Mesendoderm (in vitro differentiated cells): ENCODE data around the gene NDUFA6.
"Not testable (repeated sequence)": the region's sequence is repeated elsewhere in the genome, so short reads cannot be mapped to it uniquely, and the experiment has no call there.

Source experiments
- DNase-seq: peaks from one replicate; pipeline ENCODE4 v3.0.0; 2013
- H2AK5ac ChIP-seq: 2 replicates; pipeline ENCODE4 v1.6.1; 2013; ENCODE audit warnings: low read length, inconsistent platforms
- H2BK120ac ChIP-seq: 2 replicates; pipeline ENCODE4 v1.6.1; 2013; ENCODE audit warnings: low read depth, mild to moderate bottlenecking, low read length, moderate library complexity, mixed read lengths
- H2BK15ac ChIP-seq: replicated peaks from 2 replicates; pipeline ENCODE4 v1.6.1; 2013; ENCODE audit warnings: low read depth, mild to moderate bottlenecking, moderate library complexity
- H2BK5ac ChIP-seq: 2 replicates; pipeline ENCODE4 v1.6.1; 2013; ENCODE audit warnings: low read length, inconsistent platforms
- H3K18ac ChIP-seq: 2 replicates; pipeline ENCODE4 v1.6.1; 2013; ENCODE audit warnings: mild to moderate bottlenecking, low read length, mixed read lengths
- H3K23ac ChIP-seq: one replicate; pipeline ENCODE4 v1.6.1; 2013; ENCODE audit warnings: low read length
- H3K27ac ChIP-seq: 2 replicates; pipeline ENCODE4 v1.5.1; 2013; ENCODE audit warnings: low read depth, mild to moderate bottlenecking, inconsistent platforms, low read length, moderate library complexity
- H3K27me3 ChIP-seq: 2 replicates; pipeline ENCODE4 v1.6.1; 2013; ENCODE audit warnings: low read length, control low read depth, mild to moderate bottlenecking, inconsistent platforms; ENCODE audit not compliant: insufficient read depth, poor library complexity
- H3K36me3 ChIP-seq: 2 replicates; pipeline ENCODE4 v1.6.1; 2013; ENCODE audit warnings: low read length, inconsistent platforms; ENCODE audit not compliant: control insufficient read depth, insufficient read depth
- H3K4ac ChIP-seq: one replicate; pipeline ENCODE4 v1.6.1; 2013; ENCODE audit warnings: low read depth, mild to moderate bottlenecking, low read length, moderate library complexity
- H3K4me1 ChIP-seq: 2 replicates; pipeline ENCODE4 v1.6.1; 2013; ENCODE audit warnings: low read depth, low read length, inconsistent platforms; ENCODE audit not compliant: control insufficient read depth
- H3K4me2 ChIP-seq: 2 replicates; pipeline ENCODE4 v1.6.1; 2013; ENCODE audit warnings: low read length
- H3K4me3 ChIP-seq: 2 replicates; pipeline ENCODE4 v1.5.1; 2013; ENCODE audit warnings: mild to moderate bottlenecking, low read length
- H3K56ac ChIP-seq: one replicate; pipeline ENCODE4 v1.6.1; 2013; ENCODE audit warnings: low read length
- H3K79me1 ChIP-seq: 2 replicates; pipeline ENCODE4 v1.6.1; 2013; ENCODE audit warnings: low read length, inconsistent platforms
- H3K79me2 ChIP-seq: 2 replicates; pipeline ENCODE4 v1.6.1; 2013; ENCODE audit warnings: mild to moderate bottlenecking, low read length; ENCODE audit not compliant: control insufficient read depth, insufficient read depth
- H3K9ac ChIP-seq: 2 replicates; pipeline ENCODE4 v1.6.1; 2013; ENCODE audit warnings: low read length, inconsistent platforms
- H4K5ac ChIP-seq: one replicate; pipeline ENCODE4 v1.6.1; 2013; ENCODE audit warnings: low read length
- H4K8ac ChIP-seq: one replicate; pipeline ENCODE4 v1.6.1; 2013; ENCODE audit warnings: low read depth, mild to moderate bottlenecking, control low read depth, low read length, moderate library complexity
- WGBS: extraction: QIAGEN DNeasy Blood & Tissue Kit; methylation state at CpG from one replicate; pipeline ENCODE4 v1.1.7; 2013; ENCODE audit warnings: low lambda C conversion rate, missing lambda C conversion rate; ENCODE audit not compliant: insufficient coverage; ENCODE audit errors: extremely low coverage; 5-methylcytosine and 5-hydroxymethylcytosine counted together

NDUFA6 gene

GRCh38 chr22:42135688-42136087 lies 45.1 kb upstream of the NDUFA6 start:
- not testable (repeated sequence) for H4K5ac ChIP-seq, H2BK120ac ChIP-seq, H3K4me1 ChIP-seq, H3K79me2 ChIP-seq, H3K79me1 ChIP-seq, H3K4ac ChIP-seq, H3K36me3 ChIP-seq, H4K8ac ChIP-seq, H2BK5ac ChIP-seq, H2BK15ac ChIP-seq, H3K9ac ChIP-seq, H3K27ac ChIP-seq, H3K27me3 ChIP-seq, H2AK5ac ChIP-seq, H3K18ac ChIP-seq, H3K4me3 ChIP-seq, H3K4me2 ChIP-seq, H3K56ac ChIP-seq, DNase-seq, H3K23ac ChIP-seq
- WGBS, result no CpG with 5 or more reads among the region's 4 CpGs

GRCh38 chr22:42134100-42135020 lies 43.8 kb upstream of the NDUFA6 start:
- no peak overlapping the region for H3K4me3 ChIP-seq
- no peak overlapping the region for H4K5ac ChIP-seq
- no CpG with 5 or more reads among the region's 24 CpGs for WGBS
- H3K9ac ChIP-seq, result no peak overlapping the region
- no peaks in the 10 kb centered on the region for H3K4me1 ChIP-seq
- H3K23ac ChIP-seq, result no peak overlapping the region
- no peak for DNase-seq
- H4K8ac ChIP-seq, result no peak overlapping the region
- H3K56ac ChIP-seq, result no peak overlapping the region
- H3K4me2 ChIP-seq, result no peak overlapping the region
- no peak overlapping the region for H3K27ac ChIP-seq
- no peak overlapping the region for H3K18ac ChIP-seq
- H3K4ac ChIP-seq, result no peak overlapping the region
- H2BK5ac ChIP-seq, result no peak overlapping the region
- H2BK120ac ChIP-seq, result no peak overlapping the region
- no peaks in the 10 kb centered on the region for H3K36me3 ChIP-seq
- no peaks in the 10 kb centered on the region for H3K79me1 ChIP-seq
- H3K27me3 ChIP-seq, result no peaks in the 10 kb centered on the region
- no peak overlapping the region for H2AK5ac ChIP-seq
- no peak overlapping the region for H2BK15ac ChIP-seq
- H3K79me2 ChIP-seq, result no peaks in the 10 kb centered on the region

GRCh38 chr22:42132457-42132856 lies 41.9 kb upstream of the NDUFA6 start:
- H2AK5ac ChIP-seq, result no peak overlapping the region
- no peaks in the 10 kb centered on the region for H3K79me2 ChIP-seq
- H3K56ac ChIP-seq, result no peak overlapping the region

GRCh38 chr22:42131562-42131961 lies 41.0 kb upstream of the NDUFA6 start:
- H2BK15ac ChIP-seq, result no peak overlapping the region
- no peak overlapping the region for H2AK5ac ChIP-seq
- H3K56ac ChIP-seq, result no peak overlapping the region
- H2BK5ac ChIP-seq, result no peak overlapping the region
- H3K4me2 ChIP-seq, result no peak overlapping the region
- H4K8ac ChIP-seq, result no peak overlapping the region
- no peak overlapping the region for H3K4me3 ChIP-seq
- H3K79me2 ChIP-seq, result no peaks in the 10 kb centered on the region
- H3K27me3 ChIP-seq, result no peaks in the 10 kb centered on the region
- H3K18ac ChIP-seq, result no peak overlapping the region
- H3K79me1 ChIP-seq, result no peaks in the 10 kb centered on the region
- WGBS, result no CpG with 5 or more reads among the region's 8 CpGs
- H4K5ac ChIP-seq, result no peak overlapping the region
- H3K4me1 ChIP-seq, result no peaks in the 10 kb centered on the region
- no peak for DNase-seq
- H3K4ac ChIP-seq, result no peak overlapping the region
- H3K9ac ChIP-seq, result no peak overlapping the region
- no peaks in the 10 kb centered on the region for H3K36me3 ChIP-seq
- H3K27ac ChIP-seq, result no peak overlapping the region
- H3K23ac ChIP-seq, result no peak overlapping the region
- H2BK120ac ChIP-seq, result no peak overlapping the region

More at GRCh38 chr22:42132457-42132856, 41.9 kb upstream of the NDUFA6 start:
- Histone ChIP-seq H3K4ac (no peak overlapping the region), H3K79me1 (no peaks in the 10 kb centered on the region), H2BK5ac (no peak overlapping the region), H3K4me1 (no peaks in the 10 kb centered on the region), H4K8ac (no peak overlapping the region), H2BK120ac (no peak overlapping the region), H3K18ac (no peak overlapping the region), H2BK15ac (no peak overlapping the region), H3K27me3 (no peaks in the 10 kb centered on the region), H3K27ac (no peak overlapping the region), H3K23ac (no peak overlapping the region), H3K36me3 (no peaks in the 10 kb centered on the region), H4K5ac (no peak overlapping the region), H3K4me3 (no peak overlapping the region), H3K4me2 (no peak overlapping the region), H3K9ac (no peak overlapping the region)
- DNase-seq, result no peak
- WGBS, result no CpG with 5 or more reads among the region's 13 CpGs

GRCh38 chr22:42130639-42131431 lies 40.3 kb upstream of the NDUFA6 start, which contains the start of gene CYP2D6:
TSS of gene CYP2D6 (minus strand) at chr22:42130810. CDS start at chr22:42130791, 19 bp downstream.
- DNase-seq, H3K27me3 ChIP-seq, H3K4me2 ChIP-seq, H3K9ac ChIP-seq, H3K4me3 ChIP-seq, H2AK5ac ChIP-seq, H4K5ac ChIP-seq, H3K79me2 ChIP-seq, H3K79me1 ChIP-seq, H3K36me3 ChIP-seq, H2BK120ac ChIP-seq, H3K56ac ChIP-seq, H3K23ac ChIP-seq, H3K27ac ChIP-seq, H2BK15ac ChIP-seq, H3K18ac ChIP-seq, H2BK5ac ChIP-seq, H4K8ac ChIP-seq, H3K4me1 ChIP-seq, H3K4ac ChIP-seq: not testable (repeated sequence)
- WGBS, result no CpG with 5 or more reads among the region's 14 CpGs
